Skeletal muscle satellite cell (primary cell): ENCODE measurements around the gene SNCB.
"Not testable (repeated sequence)": the region's sequence is repeated elsewhere in the genome, so short reads cannot be mapped to it uniquely, and the experiment has no call there.

Experiments
- H3K27me3 ChIP-seq: 2 replicates; pipeline ENCODE4 v1.7.0; 2013; ENCODE audit warnings: low read length; ENCODE audit not compliant: control insufficient read depth, insufficient read depth
- H3K36me3 ChIP-seq: 2 replicates; pipeline ENCODE4 v1.7.0; 2013; ENCODE audit warnings: mild to moderate bottlenecking, control low read depth, low read length; ENCODE audit not compliant: insufficient read depth
- H3K4me1 ChIP-seq: 2 replicates; pipeline ENCODE4 v1.7.0; 2013; ENCODE audit warnings: low read length; ENCODE audit not compliant: control insufficient read depth, insufficient read depth
- H3K4me2 ChIP-seq: 2 replicates; pipeline ENCODE4 v1.7.0; 2013; ENCODE audit warnings: mild to moderate bottlenecking, low read length
- H3K4me3 ChIP-seq: 2 replicates; pipeline ENCODE4 v1.7.0; 2013; ENCODE audit warnings: low read length
- H3K9ac ChIP-seq: 2 replicates; pipeline ENCODE4 v1.7.0; 2013; ENCODE audit warnings: mild to moderate bottlenecking, low read depth, low read length, moderate library complexity
- H3K9me3 ChIP-seq: replicated peaks from 2 replicates; pipeline ENCODE4 v1.7.0; 2013; ENCODE audit warnings: mild to moderate bottlenecking, control low read depth, low read length

SNCB gene

DNA sequence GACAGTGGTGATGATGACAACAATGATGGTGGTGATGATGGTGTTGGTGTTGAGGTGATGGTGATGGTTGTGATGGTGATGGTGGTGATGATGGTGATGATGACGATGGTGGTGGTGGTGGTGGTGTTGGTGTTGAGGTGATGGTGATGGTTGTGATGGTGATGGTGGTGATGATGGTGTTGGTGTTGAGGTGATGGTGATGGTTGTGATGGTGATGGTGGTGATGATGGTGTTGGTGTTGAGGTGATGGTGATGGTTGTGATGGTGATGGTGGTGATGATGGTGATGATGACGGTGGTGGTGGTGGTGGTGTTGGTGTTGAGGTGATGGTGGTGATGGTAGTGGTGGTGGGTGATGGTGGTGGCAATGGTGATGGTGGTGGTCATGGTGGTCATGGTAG lies 38.7 kb downstream of the SNCB start:
- H3K36me3 ChIP-seq, H3K4me2 ChIP-seq, H3K27me3 ChIP-seq, H3K4me1 ChIP-seq, H3K9ac ChIP-seq, H3K4me3 ChIP-seq, H3K9me3 ChIP-seq: not testable (repeated sequence)

DNA sequence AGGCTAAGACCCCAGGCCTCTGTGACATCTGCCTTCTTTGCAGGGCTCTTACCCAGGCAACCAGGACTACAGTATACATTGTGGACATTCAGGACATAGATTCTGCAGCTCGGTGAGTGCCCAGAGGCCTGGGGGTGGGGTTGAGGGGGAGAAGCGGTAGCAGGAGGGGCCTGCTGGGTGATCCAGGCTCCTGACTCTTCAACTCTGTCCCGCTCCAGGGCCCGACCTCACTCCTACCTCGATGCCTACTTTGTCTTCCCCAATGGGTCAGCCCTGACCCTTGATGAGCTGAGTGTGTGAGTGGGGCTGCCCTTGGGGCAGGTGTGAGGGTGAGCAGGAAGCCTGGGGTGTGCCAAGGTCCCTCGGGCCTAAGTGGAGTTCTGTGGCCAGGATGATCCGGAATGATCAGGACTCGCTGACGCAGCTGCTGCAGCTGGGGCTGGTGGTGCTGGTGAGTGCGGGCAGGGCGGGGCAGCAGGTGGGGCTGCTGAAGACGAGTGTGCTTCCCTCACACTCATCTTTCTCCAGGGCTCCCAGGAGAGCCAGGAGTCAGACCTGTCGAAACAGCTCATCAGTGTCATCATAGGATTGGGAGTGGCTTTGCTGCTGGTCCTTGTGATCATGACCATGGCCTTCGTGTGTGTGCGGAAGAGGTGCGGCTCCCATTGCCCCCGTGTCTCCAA lies 40.2 kb downstream of the SNCB start:
- H3K4me1 ChIP-seq: no peaks in the 10 kb centered on the region
- H3K9me3 ChIP-seq: peaks cover 3% of the 10 kb centered on the region
- H3K27me3 ChIP-seq: no peaks in the 10 kb centered on the region
- H3K36me3 ChIP-seq: no peaks in the 10 kb centered on the region
- no peak overlapping the region for H3K9ac ChIP-seq
- no peak overlapping the region for H3K4me3 ChIP-seq
- H3K4me2 ChIP-seq: no peak overlapping the region

DNA sequence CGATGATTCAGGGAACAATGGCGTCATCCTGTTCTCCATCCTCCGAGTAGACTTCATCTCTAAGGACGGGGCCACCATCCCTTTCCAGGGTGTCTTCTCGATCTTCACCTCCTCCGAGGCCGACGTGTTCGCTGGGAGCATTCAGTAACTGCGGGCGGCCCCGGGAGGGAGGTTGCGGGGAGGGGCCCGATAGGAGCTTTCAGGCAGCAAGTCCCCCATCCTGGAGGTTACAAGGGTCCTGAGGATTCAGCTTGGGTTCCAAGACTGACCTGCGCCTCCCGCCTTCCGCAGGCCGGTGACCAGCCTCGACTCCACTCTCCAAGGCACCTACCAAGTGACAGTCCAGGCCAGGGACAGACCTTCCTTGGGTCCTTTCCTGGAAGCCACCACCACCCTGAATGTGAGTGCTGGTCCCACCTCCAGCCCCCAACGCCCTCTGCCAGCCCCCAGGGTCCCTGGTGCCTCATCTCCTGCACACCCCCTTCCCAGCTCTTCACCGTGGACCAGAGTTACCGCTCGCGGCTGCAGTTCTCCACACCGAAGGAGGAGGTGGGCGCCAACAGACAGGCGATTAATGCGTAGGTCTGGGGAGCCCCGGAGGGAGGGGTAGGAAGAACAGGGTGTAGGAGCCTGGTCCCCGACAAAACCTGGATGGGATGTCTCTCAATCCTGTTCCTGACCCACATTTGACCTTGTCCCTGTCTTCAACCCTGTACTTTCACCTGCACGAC lies 41.1 kb downstream of the SNCB start:
- Histone ChIP-seq H3K4me1 (no peaks in the 10 kb centered on the region), H3K9ac (no peak overlapping the region), H3K27me3 (no peaks in the 10 kb centered on the region), H3K4me3 (no peak overlapping the region), H3K9me3 (peaks cover 9% of the 10 kb centered on the region), H3K36me3 (no peaks in the 10 kb centered on the region), H3K4me2 (no peak overlapping the region)

DNA sequence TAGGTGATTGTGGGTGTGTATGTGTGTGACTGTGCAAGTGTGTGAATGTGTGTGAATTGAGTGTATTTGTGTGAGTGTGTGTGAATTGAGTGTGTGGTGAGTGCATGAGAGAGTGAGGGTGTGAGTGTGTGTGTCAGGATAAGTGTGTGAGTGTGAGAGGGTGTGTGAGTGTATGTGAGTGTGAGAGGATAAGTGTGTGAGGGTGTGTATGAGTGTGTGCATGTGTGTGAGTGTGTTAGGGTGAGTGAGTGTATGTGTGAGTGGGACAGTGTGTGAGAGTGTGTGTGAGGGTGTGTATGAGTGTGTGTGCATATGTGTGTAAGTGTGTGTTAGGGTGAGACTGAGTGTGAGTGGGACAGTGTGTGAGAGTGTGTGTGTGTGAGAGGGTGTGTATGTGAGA lies 42.0 kb downstream of the SNCB start:
- H3K4me3 ChIP-seq: no peak overlapping the region
- peaks cover 9% of the 10 kb centered on the region for H3K9me3 ChIP-seq
- H3K4me1 ChIP-seq: no peaks in the 10 kb centered on the region
- H3K4me2 ChIP-seq: no peak overlapping the region
- H3K36me3 ChIP-seq: no peaks in the 10 kb centered on the region
- H3K27me3 ChIP-seq: no peaks in the 10 kb centered on the region
- no peak overlapping the region for H3K9ac ChIP-seq

DNA sequence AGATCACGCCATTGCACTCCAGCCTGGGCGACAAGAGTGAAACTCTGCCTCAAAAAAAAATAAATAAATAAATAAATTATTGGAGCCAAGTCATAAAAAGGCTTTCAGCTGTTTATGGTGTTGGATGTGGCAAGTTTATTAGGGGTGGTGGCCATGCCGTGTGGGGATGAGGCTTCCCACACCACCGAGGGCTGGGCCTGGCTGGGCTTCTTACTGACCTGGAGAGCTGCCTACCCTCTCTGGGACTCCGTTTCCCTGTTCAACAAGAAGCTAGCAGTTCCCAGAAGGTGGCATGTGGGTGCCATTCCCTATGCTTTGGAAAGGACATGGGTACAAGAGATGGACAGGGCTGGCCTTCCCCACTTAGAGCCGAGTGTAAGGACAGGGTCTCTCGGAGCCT lies 42.9 kb downstream of the SNCB start:
- H3K36me3 ChIP-seq: no peaks in the 10 kb centered on the region
- no peaks in the 10 kb centered on the region for H3K4me1 ChIP-seq
- no peak overlapping the region for H3K4me3 ChIP-seq
- peaks cover 9% of the 10 kb centered on the region for H3K9me3 ChIP-seq
- H3K27me3 ChIP-seq: no peaks in the 10 kb centered on the region
- no peak overlapping the region for H3K4me2 ChIP-seq
- no peak overlapping the region for H3K9ac ChIP-seq

DNA sequence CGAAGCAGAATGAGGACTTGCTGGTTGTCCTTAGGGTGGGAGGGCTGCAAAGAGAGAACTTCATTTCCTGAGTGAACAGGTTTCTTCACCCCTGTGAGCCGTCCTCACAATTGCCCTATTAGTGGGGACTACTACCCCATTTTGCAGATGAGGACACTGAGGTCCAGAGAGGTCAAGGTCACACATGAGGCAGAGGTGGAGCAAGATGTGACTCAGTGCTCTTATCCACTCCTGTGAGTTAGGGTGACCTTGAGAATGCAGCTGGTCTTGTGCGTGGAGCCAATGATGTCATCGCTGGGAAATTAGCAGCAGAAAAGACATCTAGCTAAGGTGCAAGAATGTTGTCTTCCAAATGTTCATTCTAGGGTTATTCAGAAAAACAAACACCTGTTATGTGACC lies 47.3 kb downstream of the SNCB start:
- Histone ChIP-seq H3K9me3 (peaks cover 9% of the 10 kb centered on the region), H3K36me3 (no peaks in the 10 kb centered on the region)

DNA sequence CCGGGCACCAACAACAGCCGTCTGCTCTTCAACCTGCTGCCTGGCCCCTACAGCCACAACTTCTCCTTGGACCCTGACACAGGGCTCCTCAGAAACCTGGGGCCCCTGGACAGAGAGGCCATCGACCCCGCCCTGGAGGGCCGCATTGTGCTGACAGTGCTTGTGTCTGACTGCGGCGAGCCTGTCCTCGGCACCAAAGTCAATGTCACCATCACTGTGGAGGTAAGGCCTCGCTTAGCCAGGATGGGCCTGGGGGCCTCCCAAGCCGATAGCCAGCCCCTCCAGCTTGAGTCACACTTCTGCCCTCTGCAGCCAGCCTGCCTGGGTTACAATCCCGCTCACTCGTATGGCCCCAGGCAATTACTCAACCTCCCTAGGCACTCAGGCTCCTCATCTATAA lies 49.0 kb downstream of the SNCB start:
- Histone ChIP-seq H3K4me2 (no peak overlapping the region), H3K27me3 (no peaks in the 10 kb centered on the region), H3K4me1 (no peaks in the 10 kb centered on the region), H3K4me3 (no peak overlapping the region), H3K36me3 (no peaks in the 10 kb centered on the region), H3K9me3 (peaks cover 9% of the 10 kb centered on the region), H3K9ac (no peak overlapping the region)

More for the DNA sequence above, 47.3 kb downstream of the SNCB start:
- H3K4me1 ChIP-seq: no peaks in the 10 kb centered on the region
- no peak overlapping the region for H3K4me3 ChIP-seq
- H3K27me3 ChIP-seq: no peaks in the 10 kb centered on the region
- H3K4me2 ChIP-seq: no peak overlapping the region
- H3K9ac ChIP-seq: no peak overlapping the region

DNA sequence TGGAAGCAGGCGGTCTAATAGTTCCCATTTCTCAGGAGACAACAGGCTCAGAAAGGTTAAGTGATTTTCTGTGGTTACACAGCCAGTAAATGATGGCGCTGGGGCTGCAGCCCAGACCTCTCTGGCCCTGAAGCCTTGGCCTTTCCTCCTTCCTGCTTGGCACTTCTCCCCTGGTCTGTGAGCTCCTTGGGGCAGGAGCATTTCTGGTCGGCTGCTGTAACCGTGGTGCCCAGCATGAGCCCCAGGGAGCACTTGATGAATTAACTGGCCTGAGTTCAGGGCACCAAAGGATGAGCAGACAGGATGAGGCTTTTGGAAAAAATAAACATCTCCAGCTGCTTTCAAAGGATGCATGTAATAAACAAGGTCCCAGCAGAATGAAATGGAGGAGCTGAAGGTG lies 51.0 kb downstream of the SNCB start:
- Histone ChIP-seq H3K4me3 (no peak overlapping the region), H3K36me3 (no peaks in the 10 kb centered on the region), H3K4me2 (no peak overlapping the region), H3K4me1 (no peaks in the 10 kb centered on the region), H3K27me3 (no peaks in the 10 kb centered on the region), H3K9ac (no peak overlapping the region), H3K9me3 (peaks cover 1% of the 10 kb centered on the region)

DNA sequence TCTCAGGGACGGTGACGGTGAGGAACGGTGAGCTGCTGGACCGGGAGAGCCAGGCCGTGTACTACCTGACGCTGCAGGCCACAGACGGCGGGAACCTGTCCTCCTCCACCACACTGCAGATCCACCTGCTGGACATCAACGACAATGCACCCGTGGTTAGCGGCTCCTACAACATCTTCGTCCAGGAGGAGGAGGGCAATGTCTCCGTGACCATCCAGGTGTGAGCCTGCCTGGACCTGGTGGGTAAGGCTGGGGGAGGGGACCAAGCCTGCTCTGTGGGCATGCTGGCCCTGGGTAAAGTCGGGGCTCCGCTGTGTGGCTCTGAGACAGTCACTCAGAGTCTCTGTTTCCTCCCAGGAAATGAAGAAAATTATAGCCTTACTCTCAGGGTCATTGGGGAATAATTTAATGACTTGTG lies 51.9 kb downstream of the SNCB start:
- no peak overlapping the region for H3K4me3 ChIP-seq
- no peak overlapping the region for H3K4me2 ChIP-seq
- H3K4me1 ChIP-seq: no peaks in the 10 kb centered on the region
- H3K9me3 ChIP-seq: no peaks in the 10 kb centered on the region
- H3K27me3 ChIP-seq: no peaks in the 10 kb centered on the region
- H3K9ac ChIP-seq: no peak overlapping the region
- no peaks in the 10 kb centered on the region for H3K36me3 ChIP-seq

DNA sequence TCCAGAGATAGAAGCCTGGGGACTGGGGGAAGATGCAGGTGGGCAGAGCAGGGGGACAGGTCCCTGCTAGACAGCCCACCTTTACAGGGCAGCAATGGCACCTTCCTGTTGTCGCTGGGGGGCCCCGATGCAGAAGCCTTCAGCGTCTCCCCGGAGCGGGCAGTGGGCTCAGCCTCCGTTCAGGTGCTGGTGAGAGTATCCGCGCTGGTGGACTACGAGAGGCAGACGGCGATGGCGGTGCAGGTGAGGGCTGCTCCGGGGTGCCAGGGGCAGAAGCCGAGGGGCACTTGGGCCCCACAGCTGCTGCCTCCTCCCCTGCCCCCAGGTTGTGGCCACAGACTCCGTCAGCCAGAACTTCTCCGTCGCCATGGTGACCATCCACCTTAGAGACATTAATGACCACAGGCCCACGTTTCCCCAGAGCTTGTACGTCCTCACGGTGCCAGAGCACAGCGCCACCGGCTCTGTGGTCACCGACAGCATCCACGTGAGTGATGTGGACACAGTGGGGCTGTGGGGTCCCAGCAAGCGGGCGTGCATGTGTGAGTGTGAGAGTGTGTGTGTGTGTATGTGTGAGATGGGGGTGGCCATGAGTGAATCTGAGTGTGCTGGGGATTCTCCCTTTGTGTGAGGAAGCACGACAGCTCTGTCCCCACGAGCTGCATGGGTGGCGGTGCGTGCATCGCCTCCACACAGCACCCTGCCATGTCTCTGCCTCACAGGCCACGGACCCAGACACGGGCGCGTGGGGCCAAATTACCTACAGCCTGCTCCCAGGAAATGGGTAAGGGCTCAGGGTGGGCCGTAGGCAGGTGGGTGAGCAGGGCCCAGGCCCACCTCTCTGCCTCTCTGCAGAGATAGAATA lies 52.8 kb downstream of the SNCB start:
- Histone ChIP-seq H3K9me3 (no peaks in the 10 kb centered on the region), H3K9ac (no peak overlapping the region), H3K27me3 (no peaks in the 10 kb centered on the region), H3K36me3 (no peaks in the 10 kb centered on the region), H3K4me3 (no peak overlapping the region), H3K4me2 (no peak overlapping the region), H3K4me1 (no peaks in the 10 kb centered on the region)

DNA sequence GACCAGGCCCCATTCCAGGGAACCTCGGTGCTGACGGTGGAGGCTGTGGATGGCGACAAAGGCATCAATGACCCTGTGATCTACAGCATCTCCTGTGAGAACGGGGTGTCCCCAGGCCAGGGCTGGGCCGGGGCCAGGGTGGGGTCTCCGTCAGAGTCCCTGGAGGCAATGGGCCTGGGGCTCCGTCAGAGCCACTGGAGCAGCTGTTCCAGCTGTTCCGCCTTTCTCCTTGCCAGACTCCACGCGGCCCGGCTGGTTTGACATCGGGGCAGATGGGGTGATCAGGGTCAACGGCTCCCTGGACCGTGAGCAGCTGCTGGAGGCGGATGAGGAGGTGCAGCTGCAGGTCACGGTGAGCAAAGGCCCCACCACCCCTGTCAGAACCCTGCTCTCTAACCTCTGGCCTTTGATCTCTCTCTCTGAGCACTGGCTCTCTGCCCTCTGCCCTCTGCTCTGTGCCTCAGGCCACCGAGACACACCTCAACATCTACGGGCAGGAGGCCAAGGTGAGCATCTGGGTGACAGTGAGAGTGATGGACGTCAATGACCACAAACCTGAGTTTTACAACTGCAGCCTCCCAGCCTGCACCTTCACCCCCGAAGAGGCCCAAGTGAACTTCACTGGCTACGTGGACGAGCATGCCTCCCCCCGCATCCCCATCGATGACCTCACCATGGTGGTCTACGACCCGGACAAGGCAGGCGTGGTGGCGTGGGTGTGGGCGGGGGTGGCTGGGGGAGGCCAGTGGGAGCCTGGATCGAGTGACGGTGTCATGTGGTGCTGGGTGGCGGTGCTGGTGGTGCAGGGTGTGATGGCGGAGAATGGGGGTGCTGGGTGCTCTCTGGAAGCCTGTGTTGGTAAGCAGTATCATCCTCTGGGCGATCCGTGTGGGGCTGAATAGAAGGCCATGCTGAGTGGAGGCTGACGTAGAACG lies 54.6 kb downstream of the SNCB start:
- Histone ChIP-seq H3K36me3 (no peaks in the 10 kb centered on the region), H3K4me1 (no peaks in the 10 kb centered on the region), H3K4me3 (no peak overlapping the region), H3K9ac (no peak overlapping the region), H3K9me3 (no peaks in the 10 kb centered on the region), H3K27me3 (peaks cover 4% of the 10 kb centered on the region), H3K4me2 (no peak overlapping the region)
